HepG2 (cell line): ENCODE measurements around the gene MACROD2. TPM values are rescaled to one million over a fixed set of nuclear protein-coding genes. Genes with fewer than 3 reads are reported as not detected.

ENCODE experiments used
- ATAC-seq: fragments of 200-7000 bp; cut with Tn5 transposase; 3 replicates; pipeline ENCODE4 v1.9.1; 2020; ENCODE audit warnings: mild to moderate bottlenecking, moderate library complexity
- BruUV-seq: library from RNA; stranded (reverse); fragments of 400-500 nt; replicated peaks from 2 replicates; lab custom pipeline; 2021; lab: Mats Ljungman, UMichigan
- CTCF ChIA-PET: fragments of 300-600 bp; formaldehyde crosslinking; extraction: SDS; loops from one replicate; lab custom pipeline; 2021; ENCODE audit warnings: low total read pairs, inconsistent platforms, low intra/inter-chr PET ratio; lab: Yijun Ruan, JAX
- POLR2A ChIA-PET: fragments of 350-600 bp; sonication (Branson Sonifier 250); formaldehyde crosslinking; loops from one replicate; lab custom pipeline; 2020; ENCODE audit warnings: antibody characterized with exemption, inconsistent platforms; lab: Yijun Ruan, JAX
- DNase-seq: peaks from one replicate; pipeline ENCODE4 v3.0.0-alpha.2; 2015; ENCODE audit warnings: low spot score
- FAIRE-seq: peaks from 3 replicates; lab custom pipeline; 2011; peaks lifted over from hg19 to GRCh38; lab: Jason Lieb, UNC
- H2AFZ ChIP-seq: one replicate; pipeline ENCODE4 v1.6.1; 2011; ENCODE audit warnings: low read length, inconsistent platforms
- H3K27ac ChIP-seq: fragments of 300-600 bp; 3 replicates; pipeline ENCODE4 v1.8.0; 2011; ENCODE audit warnings: mixed run types, mild to moderate bottlenecking, mixed read lengths, low read length, inconsistent platforms; ENCODE audit not compliant: insufficient read depth; ENCODE audit errors: extremely low read length
- H3K27me3 ChIP-seq, 2 experiments: fragments of 200-600 bp in 1 of 2; 2 replicates in 1 of 2; 3 replicates in 1 of 2; pipeline versions ENCODE4 v1.6.0 to v1.8.0; 2011; ENCODE audit warnings: low read length in 2 of 2, mild to moderate bottlenecking in 2 of 2, moderate library complexity in 2 of 2, inconsistent platforms in 1 of 2; ENCODE audit not compliant: insufficient read depth in 2 of 2, control insufficient read depth in 1 of 2
- H3K36me3 ChIP-seq, 2 experiments: fragments of 200-600 bp in 1 of 2; replicated peaks in 1 of 2; 2 replicates in 1 of 2; 3 replicates in 1 of 2; pipeline versions ENCODE4 v1.5.1 to v1.8.0; 2011; ENCODE audit warnings: low read length in 2 of 2, inconsistent platforms in 1 of 2; ENCODE audit not compliant: insufficient read depth in 2 of 2, control insufficient read depth in 1 of 2
- H3K4me1 ChIP-seq: 2 replicates; pipeline ENCODE4 v1.5.1; 2012; ENCODE audit warnings: low read length, inconsistent platforms; ENCODE audit not compliant: insufficient read depth
- H3K4me2 ChIP-seq: 2 replicates; pipeline ENCODE4 v1.6.0; 2011; ENCODE audit warnings: low read depth, low read length, inconsistent platforms
- H3K4me3 ChIP-seq, 3 experiments: fragments of 200-600 bp in 1 of 3; sonication (generic), shearing (Covaris generic) in 1 of 3; replicated peaks in 1 of 3; 2 replicates each; pipeline ENCODE4 v1.5.1; 2011 to 2016; ENCODE audit warnings: low read length in 3 of 3, inconsistent platforms in 2 of 3, low read depth in 2 of 3, mild to moderate bottlenecking in 2 of 3, control low read depth in 1 of 3, mixed read lengths in 1 of 3; ENCODE audit not compliant: insufficient read depth in 1 of 3
- H3K79me2 ChIP-seq: one replicate; pipeline ENCODE4 v1.6.1; 2011; ENCODE audit warnings: low read length, inconsistent platforms; ENCODE audit not compliant: insufficient read depth
- H3K9ac ChIP-seq: 2 replicates; pipeline ENCODE4 v1.6.0; 2011; ENCODE audit warnings: mild to moderate bottlenecking, low read depth, low read length, inconsistent platforms; ENCODE audit not compliant: insufficient read depth
- H3K9me3 ChIP-seq: 2 replicates; pipeline ENCODE4 v1.5.1; 2012; ENCODE audit warnings: mild to moderate bottlenecking, low read length
- H4K20me1 ChIP-seq: 2 replicates; pipeline ENCODE4 v1.6.0; 2011; ENCODE audit warnings: inconsistent platforms, mild to moderate bottlenecking, low read length, moderate library complexity; ENCODE audit not compliant: insufficient read depth
- FIP1L1 ChIP-seq: fragments of 200-400 bp; formaldehyde crosslinking; IDR thresholded peaks from 2 replicates; pipeline ENCODE4 v1.6.1; 2018; ENCODE audit warnings: low read depth, mild to moderate bottlenecking, low read length, moderate library complexity, borderline replicate concordance; ENCODE audit not compliant: insufficient read depth
- GATA4 ChIP-seq: sonication (generic); IDR thresholded peaks from 2 replicates; pipeline ENCODE4 v1.6.1; 2016; ENCODE audit warnings: antibody characterized with exemption, low read depth, borderline replicate concordance
- HNRNPK ChIP-seq: fragments of 200-400 bp; formaldehyde crosslinking; IDR thresholded peaks from 2 replicates; pipeline ENCODE4 v1.6.1; 2018; ENCODE audit warnings: low read length, low read depth, moderate library complexity, mild to moderate bottlenecking; ENCODE audit not compliant: poor library complexity, severe bottlenecking
- SAP130 ChIP-seq: IDR thresholded peaks from 2 replicates; pipeline ENCODE4 v1.6.1; 2016; ENCODE audit warnings: low read depth
- SOX5 ChIP-seq: IDR thresholded peaks from 2 replicates; pipeline ENCODE4 v1.6.1; 2016; ENCODE audit warnings: borderline replicate concordance
- ZIK1 ChIP-seq: sonication (generic); formaldehyde crosslinking; IDR thresholded peaks from 2 replicates; pipeline ENCODE4 v1.5.0; 2020; ENCODE audit warnings: mild to moderate bottlenecking, low read depth, missing genetic modification reagents, borderline replicate concordance
- ZNF282 ChIP-seq: fragments of 450-650 bp; IDR thresholded peaks from 2 replicates; pipeline ENCODE4 v1.6.1; 2018; ENCODE audit not compliant: partially characterized antibody
- ZNF367 ChIP-seq: sonication (generic); formaldehyde crosslinking; IDR thresholded peaks from 2 replicates; pipeline ENCODE4 v1.4.0; 2020; ENCODE audit warnings: missing genetic modification reagents, borderline replicate concordance
- ZSCAN20 ChIP-seq: sonication (generic); formaldehyde crosslinking; IDR thresholded peaks from 2 replicates; pipeline ENCODE4 v1.4.0; 2020; ENCODE audit warnings: missing genetic modification reagents, mild to moderate bottlenecking, borderline replicate concordance
- WGBS: methylation state at CpG from one replicate; pipeline ENCODE4 v1.1.6; 2017; ENCODE audit warnings: low lambda C conversion rate; 5-methylcytosine and 5-hydroxymethylcytosine counted together
- in situ Hi-C: cut with HindIII; loops from 2 replicates; pipeline ENCODE4 v1.10.0; 2017; ENCODE audit warnings: low pct_unique_long_range_greater_than_20kb; ENCODE audit not compliant: extremely low pct_ligation_motif_present
- intact Hi-C: fragments of 100-400 bp; cut with micrococcal nuclease; formaldehyde crosslinking; loops from one replicate; pipeline ENCODE4 v1.10.0; 2022; ENCODE audit not compliant: unreplicated experiment
- polyA plus RNA-seq, 8 experiments: library from polyadenylated mRNA; depleted of rRNA in 3 of 8; stranded (reverse) in 7 of 8; unstranded in 1 of 8; fragments of >200 nt; fragmentation: Illumina TruSeq in 4 of 8; extraction: Trizol in 4 of 8; gene quantifications; 2 replicates each; pipeline versions ENCODE4 v1.2.1 to v1.2.3, GENCODE V29; 2011 to 2016; ENCODE audit warnings: low read depth in 4 of 8, missing spikeins in 1 of 8, mixed read lengths in 1 of 8; ENCODE audit not compliant: insufficient read depth in 1 of 8
- total RNA-seq, 5 experiments: library from RNA; depleted of rRNA; stranded (reverse); fragments of >200 nt; fragmentation: Illumina TruSeq; extraction: Trizol; gene quantifications; 2 replicates each; pipeline ENCODE4 v1.2.3, GENCODE V29; 2016; ENCODE audit warnings: low read depth in 1 of 5
- TF ChIP-seq, protein P1 (sequence below): IDR thresholded peaks from 2 replicates; pipeline ENCODE4 v1.6.1; 2016; ENCODE audit warnings: mild to moderate bottlenecking
- TF ChIP-seq, protein P2 (sequence below): IDR thresholded peaks from 2 replicates; pipeline ENCODE4 v1.6.1; 2016; ENCODE audit warnings: mild to moderate bottlenecking, missing biosample characterization, missing genetic modification reagents
- TF ChIP-seq, protein P3 (sequence below): sonication (generic); formaldehyde crosslinking; IDR thresholded peaks from 2 replicates; pipeline ENCODE4 v1.4.0; 2020; ENCODE audit warnings: mild to moderate bottlenecking, missing genetic modification reagents

The MACROD2 gene
- total and polyA plus RNA-seq, 2 of the 13 experiments (the other 11 are each of a cell fraction or from before 2014, with no cell fraction given): 0.13 to 0.51 TPM

DNA sequence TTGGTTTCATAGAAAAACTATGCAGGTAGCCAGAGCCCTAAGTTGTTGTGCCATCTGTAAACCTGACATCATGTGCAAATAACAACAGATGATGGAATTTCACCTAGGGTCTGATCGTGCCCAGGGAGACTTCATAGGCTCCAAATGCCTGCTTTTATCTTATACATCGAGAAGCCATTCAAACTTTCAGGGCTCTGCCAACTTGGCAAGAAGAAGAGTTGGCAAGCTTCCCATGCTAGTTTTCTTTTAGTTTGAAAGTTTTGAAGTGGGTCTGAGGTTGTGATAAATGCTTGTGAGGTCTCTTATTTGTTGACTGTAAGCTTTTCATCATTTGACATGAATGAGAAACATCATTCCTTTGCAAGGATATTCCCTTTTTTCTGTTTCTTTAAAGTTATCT, 517.5 kb downstream of the MACROD2 start (continued):
- no peak for TF ChIP-seq HNRNPK
- no peak for TF ChIP-seq ZSCAN20 (CRISPR knock-in tag)
- no peak for TF ChIP-seq ZNF367
- no peak for TF ChIP-seq SAP130
- TF ChIP-seq, protein P1, sequence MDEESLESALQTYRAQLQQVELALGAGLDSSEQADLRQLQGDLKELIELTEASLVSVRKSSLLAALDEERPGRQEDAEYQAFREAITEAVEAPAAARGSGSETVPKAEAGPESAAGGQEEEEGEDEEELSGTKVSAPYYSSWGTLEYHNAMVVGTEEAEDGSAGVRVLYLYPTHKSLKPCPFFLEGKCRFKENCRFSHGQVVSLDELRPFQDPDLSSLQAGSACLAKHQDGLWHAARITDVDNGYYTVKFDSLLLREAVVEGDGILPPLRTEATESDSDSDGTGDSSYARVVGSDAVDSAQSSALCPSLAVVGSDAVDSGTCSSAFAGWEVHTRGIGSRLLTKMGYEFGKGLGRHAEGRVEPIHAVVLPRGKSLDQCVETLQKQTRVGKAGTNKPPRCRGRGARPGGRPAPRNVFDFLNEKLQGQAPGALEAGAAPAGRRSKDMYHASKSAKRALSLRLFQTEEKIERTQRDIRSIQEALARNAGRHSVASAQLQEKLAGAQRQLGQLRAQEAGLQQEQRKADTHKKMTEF (CRISPR knock-in tag): no peak
- no peak for TF ChIP-seq FIP1L1

DNA sequence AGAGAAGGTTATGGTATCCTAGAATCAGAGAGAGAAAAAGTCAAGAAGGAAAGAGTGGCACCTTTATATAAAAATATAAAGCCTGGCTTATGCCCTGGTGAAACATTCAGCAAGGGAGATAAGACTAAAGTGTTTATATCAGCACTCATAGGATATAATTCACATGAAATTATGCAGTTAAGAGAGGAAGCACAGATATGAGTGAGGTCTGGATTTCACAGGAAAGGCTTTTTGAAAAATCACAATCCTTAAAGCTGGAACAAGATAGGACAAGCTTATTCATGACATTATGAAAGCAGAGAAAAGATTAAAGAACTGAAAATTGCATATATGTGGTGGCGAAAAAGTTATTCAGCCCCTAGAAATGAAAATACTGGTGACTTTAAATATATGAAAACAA, 523.3 kb downstream of the MACROD2 start:
- H4K20me1 ChIP-seq: no peaks in the 10 kb centered on the region
- no peak overlapping the region for H3K4me3 ChIP-seq
- no peaks in the 10 kb centered on the region for H3K27me3 ChIP-seq
- no peak overlapping the region for H3K27ac ChIP-seq
- TF ChIP-seq SOX5 (no peak), GATA4 (no peak), ZIK1 (no peak), ZNF282 (no peak)
- TF ChIP-seq, protein P2, sequence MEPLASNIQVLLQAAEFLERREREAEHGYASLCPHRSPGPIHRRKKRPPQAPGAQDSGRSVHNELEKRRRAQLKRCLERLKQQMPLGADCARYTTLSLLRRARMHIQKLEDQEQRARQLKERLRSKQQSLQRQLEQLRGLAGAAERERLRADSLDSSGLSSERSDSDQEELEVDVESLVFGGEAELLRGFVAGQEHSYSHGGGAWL: no peak
- TF ChIP-seq, protein P3, sequence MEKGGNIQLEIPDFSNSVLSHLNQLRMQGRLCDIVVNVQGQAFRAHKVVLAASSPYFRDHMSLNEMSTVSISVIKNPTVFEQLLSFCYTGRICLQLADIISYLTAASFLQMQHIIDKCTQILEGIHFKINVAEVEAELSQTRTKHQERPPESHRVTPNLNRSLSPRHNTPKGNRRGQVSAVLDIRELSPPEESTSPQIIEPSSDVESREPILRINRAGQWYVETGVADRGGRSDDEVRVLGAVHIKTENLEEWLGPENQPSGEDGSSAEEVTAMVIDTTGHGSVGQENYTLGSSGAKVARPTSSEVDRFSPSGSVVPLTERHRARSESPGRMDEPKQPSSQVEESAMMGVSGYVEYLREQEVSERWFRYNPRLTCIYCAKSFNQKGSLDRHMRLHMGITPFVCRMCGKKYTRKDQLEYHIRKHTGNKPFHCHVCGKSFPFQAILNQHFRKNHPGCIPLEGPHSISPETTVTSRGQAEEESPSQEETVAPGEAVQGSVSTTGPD (CRISPR knock-in tag): no peak
- H3K79me2 ChIP-seq: no peaks in the 10 kb centered on the region
- 26% methylated on average over 1 of the region's 1 CpG for WGBS
- ChIA-PET POLR2A (no interaction called here), CTCF (no interaction called here)
- BruUV-seq: no TSS peak
- H3K9ac ChIP-seq: no peak overlapping the region
- ATAC-seq (no peak), DNase-seq (no peak), FAIRE-seq (no peak)
- no peaks in the 10 kb centered on the region for H3K36me3 ChIP-seq
- intact Hi-C loops: no loop called here
- H3K9me3 ChIP-seq: no peaks in the 10 kb centered on the region
- no peak overlapping the region for H2AFZ ChIP-seq
- H3K4me1 ChIP-seq: no peaks in the 10 kb centered on the region
- no peak overlapping the region for H3K4me2 ChIP-seq
- in situ Hi-C loops: no loop called here
